ENCODE data around the gene NFIC.

- no peak for TF ChIP-seq CTCF (IDR thresholded peaks at IDR 0.05)
- no peak for TF ChIP-seq ZFX (IDR thresholded peaks at IDR 0.05; ENCODE audit: borderline replicate concordance)
These were observed 151.3 kb downstream of the NFIC start for GRCh38 chr19:3517638-3518037.
